Skeletal muscle tissue (tissue), 4 donors: ENCODE measurements around the gene TIMM44. TPM values are rescaled to one million over a fixed set of nuclear protein-coding genes. Genes with fewer than 3 reads are reported as not detected.

Source experiments
- H3K27ac ChIP-seq: one replicate; pipeline ENCODE4 v1.7.0; 2013; ENCODE audit warnings: mild to moderate bottlenecking, low read depth, low read length, inconsistent platforms
- H3K27me3 ChIP-seq, 3 donors: one replicate each; pipeline ENCODE4 v1.7.0; 2013; ENCODE audit warnings: low read length in 3 of 3; ENCODE audit not compliant: control insufficient read depth in 3 of 3, insufficient read depth in 3 of 3
- H3K36me3 ChIP-seq, 3 donors: one replicate each; pipeline ENCODE4 v1.7.0; 2013; ENCODE audit warnings: low read length in 3 of 3; ENCODE audit not compliant: control insufficient read depth in 3 of 3, insufficient read depth in 3 of 3
- H3K4me1 ChIP-seq, 3 donors: one replicate each; pipeline ENCODE4 v1.7.0; 2013; ENCODE audit warnings: low read length in 3 of 3, mild to moderate bottlenecking in 3 of 3; ENCODE audit not compliant: control insufficient read depth in 3 of 3, insufficient read depth in 3 of 3
- H3K4me3 ChIP-seq, 3 donors: one replicate each; pipeline ENCODE4 v1.7.0; 2013; ENCODE audit warnings: low read length in 3 of 3
- H3K9ac ChIP-seq, 3 donors: one replicate each; pipeline ENCODE4 v1.7.0; 2013; ENCODE audit warnings: low read length in 3 of 3, mild to moderate bottlenecking in 3 of 3, moderate library complexity in 2 of 3, low read depth in 1 of 3
- H3K9me3 ChIP-seq, 3 donors: one replicate each; pipeline ENCODE4 v1.7.0; 2013; ENCODE audit warnings: low read length in 3 of 3; ENCODE audit not compliant: control insufficient read depth in 3 of 3
- total RNA-seq: library from RNA; depleted of rRNA; stranded (reverse); fragments of >200 nt; gene quantifications from one replicate; pipeline ENCODE4 v1.2.3, GENCODE V29; 2014
- donor health status: Osteomylitis.

The TIMM44 gene
- total RNA-seq, 1 donor from 2014 or later = 36.0 TPM

DNA sequence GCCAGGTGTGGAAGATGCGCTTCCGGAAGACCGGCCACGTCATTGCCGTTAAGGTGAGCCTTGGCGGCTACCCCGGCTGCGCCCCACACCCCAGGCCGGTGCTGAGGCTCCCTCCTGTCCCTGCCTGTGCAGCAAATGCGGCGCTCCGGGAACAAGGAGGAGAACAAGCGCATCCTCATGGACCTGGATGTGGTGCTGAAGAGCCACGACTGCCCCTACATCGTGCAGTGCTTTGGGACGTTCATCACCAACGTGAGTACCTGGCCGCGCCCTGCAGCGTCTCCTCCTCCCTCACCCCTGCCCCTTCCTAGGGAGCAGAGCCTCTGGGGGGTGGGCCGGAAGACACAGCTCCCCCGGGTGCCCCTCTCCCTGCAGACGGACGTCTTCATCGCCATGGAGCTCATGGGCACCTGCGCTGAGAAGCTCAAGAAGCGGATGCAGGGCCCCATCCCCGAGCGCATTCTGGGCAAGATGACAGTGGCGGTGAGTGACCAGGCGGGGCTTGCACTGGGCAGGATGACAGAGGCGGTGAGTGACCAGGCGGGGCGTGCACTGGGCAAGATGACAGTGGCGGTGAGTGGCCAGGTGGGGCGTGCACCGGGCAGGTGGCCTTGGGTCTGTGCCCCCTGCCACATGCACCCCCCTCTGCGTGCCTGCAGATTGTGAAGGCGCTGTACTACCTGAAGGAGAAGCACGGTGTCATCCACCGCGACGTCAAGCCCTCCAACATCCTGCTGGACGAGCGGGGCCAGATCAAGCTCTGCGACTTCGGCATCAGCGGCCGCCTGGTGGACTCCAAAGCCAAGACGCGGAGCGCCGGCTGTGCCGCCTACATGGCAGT is 32.9 kb downstream of the TIMM44 start:
- Histone ChIP-seq H3K9me3 (no peaks in the 10 kb centered on the region), H3K9ac (no peak overlapping the region), H3K27me3 (peaks cover 3 to 16% (median 11%) of the 10 kb centered on the region in 3 donors), H3K27ac (no peak overlapping the region), H3K4me1 (peaks cover 5 to 25% (median 7%) of the 10 kb centered on the region in 3 donors), H3K4me3 (no peak overlapping the region), H3K36me3 (peaks cover 39 to 41% (median 41%) of the 10 kb centered on the region in 3 donors)

DNA sequence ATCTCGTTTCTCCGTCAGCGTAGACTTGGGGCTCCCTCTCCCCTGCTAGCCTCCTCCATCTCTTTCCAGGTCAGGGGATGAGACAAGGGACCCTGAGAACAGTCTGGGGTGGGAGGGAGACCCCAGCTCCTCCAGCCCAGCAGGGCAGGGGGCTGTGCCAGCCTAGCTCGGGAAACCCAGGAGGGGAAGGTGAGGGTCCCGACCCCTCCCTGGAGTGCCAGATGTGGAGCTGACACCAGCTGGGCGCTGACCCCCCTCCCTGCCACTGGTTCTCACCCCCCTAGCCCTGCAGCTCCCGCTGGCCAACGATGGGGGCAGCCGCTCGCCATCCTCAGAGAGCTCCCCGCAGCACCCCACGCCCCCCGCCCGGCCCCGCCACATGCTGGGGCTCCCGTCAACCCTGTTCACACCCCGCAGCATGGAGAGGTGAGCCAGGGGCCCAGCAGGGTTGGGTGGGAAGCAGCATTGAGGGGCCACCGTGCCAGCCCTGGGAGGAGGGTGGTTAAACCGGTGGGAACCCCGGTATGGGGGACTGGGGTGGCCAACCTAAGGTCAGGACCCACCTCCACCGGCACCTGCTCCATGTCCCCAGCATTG is 33.9 kb downstream of the TIMM44 start:
- Histone ChIP-seq H3K27me3 (peaks cover 0 to 6% (median 2%) of the 10 kb centered on the region in 3 donors), H3K9me3 (no peaks in the 10 kb centered on the region), H3K9ac (no peak overlapping the region), H3K4me3 (no peak overlapping the region), H3K27ac (no peak overlapping the region), H3K36me3 (peaks cover 39 to 47% (median 44%) of the 10 kb centered on the region in 3 donors), H3K4me1 (peaks cover 11 to 29% (median 14%) of the 10 kb centered on the region in 3 donors)

DNA sequence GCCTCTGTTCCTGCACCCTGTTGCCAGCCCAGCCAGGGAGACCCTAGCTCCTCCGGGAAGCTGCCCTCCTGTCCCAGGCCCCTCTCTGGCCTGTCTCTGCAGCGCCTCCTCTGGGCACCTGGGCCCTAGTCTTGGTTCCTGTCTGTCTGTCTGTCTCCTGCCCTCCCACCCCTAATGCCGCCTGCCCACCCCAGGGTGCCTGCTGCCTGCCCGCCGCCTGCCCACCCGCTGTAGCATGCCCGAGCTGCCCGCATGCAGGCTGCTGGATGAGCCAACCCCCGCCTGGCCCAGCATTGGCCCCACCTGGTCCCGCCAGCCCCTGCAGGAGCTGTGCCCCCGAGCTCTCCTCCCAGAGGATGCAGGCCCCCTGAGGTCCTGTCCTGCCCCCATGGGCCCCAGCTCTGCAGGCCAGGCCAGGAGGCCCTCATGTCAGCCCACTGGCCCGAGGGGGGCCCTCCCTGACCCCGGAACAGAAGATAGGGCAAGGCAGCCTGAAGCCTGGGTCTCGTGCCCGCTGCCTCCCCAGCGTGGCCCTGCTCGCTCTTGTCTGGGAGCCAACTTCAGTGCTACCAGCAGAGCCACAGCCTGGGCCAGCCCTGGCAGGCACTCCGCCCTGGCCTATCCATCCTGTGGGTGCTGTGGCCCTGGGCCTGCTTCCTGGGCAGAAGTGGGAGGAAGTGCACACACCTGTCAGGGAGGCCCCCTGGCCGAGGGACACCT is 34.6 kb downstream of the TIMM44 start:
- no peak overlapping the region for H3K4me3 ChIP-seq
- no peaks in the 10 kb centered on the region for H3K9me3 ChIP-seq
- H3K4me1 ChIP-seq = peaks cover 15 to 30% (median 16%) of the 10 kb centered on the region in 3 donors
- H3K27me3 ChIP-seq = peaks cover 0 to 3% (median 0%) of the 10 kb centered on the region in 3 donors
- H3K27ac ChIP-seq = no peak overlapping the region
- peaks cover 39 to 48% (median 45%) of the 10 kb centered on the region in 3 donors for H3K36me3 ChIP-seq
- no peak overlapping the region for H3K9ac ChIP-seq

DNA sequence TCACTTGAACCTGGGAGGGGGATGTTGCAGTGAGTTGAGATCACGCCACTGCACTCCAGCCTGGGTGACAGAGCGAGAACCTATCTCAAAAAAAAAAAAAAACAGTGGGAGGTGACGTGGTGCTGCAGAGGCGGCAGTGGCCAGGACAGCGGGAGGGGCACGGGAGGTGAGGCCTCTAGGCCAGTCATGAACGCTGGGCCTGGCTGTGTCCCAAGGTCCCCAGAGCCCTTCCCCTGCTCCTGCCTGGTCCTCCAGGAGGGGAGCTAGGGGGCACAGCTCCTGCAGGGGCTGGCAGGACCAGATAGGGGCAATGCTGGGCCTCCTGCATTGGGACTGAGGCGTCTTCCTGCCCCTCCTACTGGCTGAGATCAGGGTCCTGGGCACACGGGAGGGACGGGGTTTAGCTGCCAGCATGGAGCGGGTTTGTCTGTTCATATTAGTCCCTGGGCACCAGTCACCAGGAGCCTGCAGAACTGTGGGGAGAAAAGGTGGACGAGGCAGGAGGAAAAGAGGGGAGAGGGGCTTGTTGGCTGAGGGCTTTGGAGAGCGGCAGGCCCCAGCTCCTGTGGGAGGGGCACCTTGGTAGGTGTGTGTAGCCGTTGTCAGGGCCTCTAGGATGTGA is 35.3 kb downstream of the TIMM44 start:
- Histone ChIP-seq H3K9ac (no peak overlapping the region), H3K4me1 (peaks cover 16 to 33% (median 18%) of the 10 kb centered on the region in 3 donors), H3K27ac (no peak overlapping the region)

DNA sequence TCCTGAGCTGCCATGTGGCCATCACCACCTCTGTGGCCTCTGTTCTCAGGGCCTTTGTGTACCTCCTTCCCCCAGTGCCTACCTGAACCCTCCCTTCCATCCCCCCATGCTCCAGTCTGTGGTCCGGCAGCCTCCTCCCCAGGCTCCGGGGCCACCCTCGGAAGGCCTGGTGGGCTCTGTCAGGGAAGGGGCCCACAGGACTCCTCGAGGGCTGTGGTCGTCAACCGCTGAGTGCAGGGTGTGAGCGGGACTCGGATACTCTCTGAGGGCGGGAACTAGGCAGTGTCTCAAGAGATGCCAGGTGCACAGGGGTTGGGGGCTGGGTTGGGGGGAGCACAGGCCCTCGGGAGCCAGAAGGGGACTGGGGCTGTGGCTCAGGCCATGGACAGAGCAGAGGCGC is 35.9 kb downstream of the TIMM44 start:
- Histone ChIP-seq H3K9me3 (no peaks in the 10 kb centered on the region), H3K36me3 (peaks cover 36 to 44% (median 42%) of the 10 kb centered on the region in 3 donors), H3K27me3 (peaks cover 0 to under 1% (median 0%) of the 10 kb centered on the region in 3 donors), H3K4me3 (no peak overlapping the region), H3K9ac (no peak overlapping the region), H3K27ac (no peak overlapping the region), H3K4me1 (peaks cover 22 to 39% (median 24%) of the 10 kb centered on the region in 3 donors)

More for the DNA sequence above, 35.3 kb downstream of the TIMM44 start:
- Histone ChIP-seq H3K36me3 (peaks cover 39 to 48% (median 45%) of the 10 kb centered on the region in 3 donors), H3K27me3 (peaks cover 0 to 3% (median 0%) of the 10 kb centered on the region in 3 donors), H3K9me3 (no peaks in the 10 kb centered on the region), H3K4me3 (no peak overlapping the region)

DNA sequence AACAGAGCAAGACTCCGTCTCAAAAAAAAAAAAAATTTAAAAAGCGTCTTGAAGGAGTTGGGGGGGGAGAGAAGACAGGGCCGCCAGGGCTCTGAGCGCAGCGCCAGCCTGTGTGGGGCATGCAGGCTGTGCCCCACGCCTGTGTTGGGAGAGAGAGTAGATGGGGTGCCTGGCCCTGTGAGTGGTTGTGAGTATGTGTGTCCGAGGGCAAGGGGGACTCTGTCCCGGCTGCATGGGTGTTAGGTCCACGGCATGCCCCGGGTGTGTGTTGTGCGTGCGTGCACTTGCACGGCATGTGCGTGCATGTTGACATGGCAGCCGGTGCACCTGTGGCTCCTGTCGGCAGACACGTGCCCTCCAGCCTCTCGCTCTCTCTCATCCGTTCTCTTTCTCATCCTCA is 36.3 kb downstream of the TIMM44 start:
- Histone ChIP-seq H3K9ac (no peak overlapping the region), H3K27me3 (no peaks in the 10 kb centered on the region), H3K4me1 (peaks cover 22 to 40% (median 25%) of the 10 kb centered on the region in 3 donors), H3K9me3 (no peaks in the 10 kb centered on the region), H3K4me3 (no peak overlapping the region), H3K36me3 (peaks cover 34 to 41% (median 40%) of the 10 kb centered on the region in 3 donors), H3K27ac (no peak overlapping the region)

DNA sequence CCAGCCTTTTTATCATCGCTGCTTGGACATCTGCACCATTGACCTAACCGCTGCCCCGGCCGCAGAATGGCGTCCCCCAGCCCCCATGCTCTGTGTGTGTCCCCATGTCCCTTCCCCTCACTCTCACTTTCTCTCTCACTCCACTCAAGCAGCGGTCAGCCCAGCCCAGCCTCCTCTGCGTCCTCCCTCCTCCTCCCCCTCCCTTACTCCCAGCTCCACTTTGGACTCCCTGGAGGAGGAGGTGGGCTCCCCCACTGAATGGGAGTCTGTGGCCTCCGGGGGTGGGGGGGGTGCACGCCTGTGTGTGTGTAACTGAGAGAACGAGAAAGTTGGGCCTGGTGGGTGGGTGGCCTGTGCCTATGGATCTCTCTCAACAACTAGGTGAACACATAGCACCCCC is 37.6 kb downstream of the TIMM44 start:
- Histone ChIP-seq H3K9ac (peak overlapping the region in 1 of 3 donors; percentile 89), H3K9me3 (no peaks in the 10 kb centered on the region), H3K27ac (no peak overlapping the region), H3K27me3 (no peaks in the 10 kb centered on the region), H3K36me3 (peaks cover 23 to 30% (median 29%) of the 10 kb centered on the region in 3 donors), H3K4me3 (no peak overlapping the region), H3K4me1 (peaks cover 22 to 40% (median 28%) of the 10 kb centered on the region in 3 donors)

DNA sequence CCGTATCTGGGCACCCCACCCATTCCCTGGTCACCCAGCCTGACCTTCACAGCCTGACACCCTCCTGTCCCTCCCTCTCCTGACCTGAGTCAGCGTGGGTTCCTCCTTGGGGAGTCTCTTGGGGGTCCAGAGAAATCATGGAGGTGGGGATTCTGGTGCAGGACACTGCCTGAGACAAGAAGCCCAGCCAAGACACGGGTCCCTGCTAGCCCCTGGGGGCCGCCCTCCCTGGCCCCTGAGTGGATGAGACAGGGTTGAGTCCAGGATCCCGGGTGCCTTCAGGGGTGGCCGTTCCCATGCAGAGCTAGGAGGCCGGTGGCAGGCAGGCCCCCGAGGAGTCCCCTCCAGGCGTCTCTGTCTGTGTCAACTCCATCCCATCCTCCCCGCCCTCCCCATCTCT is 38.2 kb downstream of the TIMM44 start:
- H3K27ac ChIP-seq = no peak overlapping the region
- no peaks in the 10 kb centered on the region for H3K9me3 ChIP-seq
- peaks cover 17 to 24% (median 24%) of the 10 kb centered on the region in 3 donors for H3K36me3 ChIP-seq
- no peaks in the 10 kb centered on the region for H3K27me3 ChIP-seq
- peak overlapping the region; percentile 23 to 97 (median 91) for H3K4me3 ChIP-seq
- peak overlapping the region in 2 of 3 donors; percentile 81 to 89 for H3K9ac ChIP-seq
- peaks cover 26 to 46% (median 33%) of the 10 kb centered on the region in 3 donors for H3K4me1 ChIP-seq
